Erythroblast (primary cell): Measurements from ENCODE around the gene NRP1.

Source experiments
- GATA1 ChIP-seq: IDR thresholded peaks from 2 replicates; pipeline ENCODE4 v1.6.1; 2011; ENCODE audit warnings: low read depth, mild to moderate bottlenecking, control low read depth, low read length, moderate library complexity
- POLR2A ChIP-seq: IDR thresholded peaks from 2 replicates; pipeline ENCODE4 v1.6.1; 2011; ENCODE audit warnings: mild to moderate bottlenecking, low read length

- no peak for TF ChIP-seq POLR2A
- no peak for TF ChIP-seq GATA1
Measured at GRCh38 chr10:33279811-33280602, 54.5 kb downstream of the NRP1 start.
